ENCODE data around the gene CBR1.
"Not testable (repeated sequence)": the region's sequence is repeated elsewhere in the genome, so short reads cannot be mapped to it uniquely, and the experiment has no call there.

Gene CBR1

GRCh38 chr21:36052860-36053714, 16.7 kb upstream of the CBR1 start:
- DNase-seq, result no peak

DNA sequence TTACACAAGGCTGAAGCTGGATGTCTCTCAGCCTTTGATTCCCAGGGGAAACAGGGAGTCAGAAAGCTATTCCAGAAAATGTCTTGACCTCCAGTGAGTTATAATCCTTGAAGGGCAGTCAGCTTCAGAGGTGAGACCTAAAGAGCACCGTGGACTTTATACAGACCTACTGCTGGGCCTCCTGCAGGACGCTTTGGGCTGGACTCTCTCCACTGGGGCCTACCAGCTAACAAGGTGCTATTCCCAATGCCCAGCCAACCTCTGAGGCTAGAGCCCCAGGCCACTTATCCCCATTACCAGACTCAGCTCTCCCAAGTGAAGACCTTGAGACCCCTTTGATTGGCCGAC, 16.1 kb upstream of the CBR1 start:
- no peak for DNase-seq

- no peak for DNase-seq
Observed at GRCh38 chr21:36055551-36055950, 14.3 kb upstream of the CBR1 start.

DNA sequence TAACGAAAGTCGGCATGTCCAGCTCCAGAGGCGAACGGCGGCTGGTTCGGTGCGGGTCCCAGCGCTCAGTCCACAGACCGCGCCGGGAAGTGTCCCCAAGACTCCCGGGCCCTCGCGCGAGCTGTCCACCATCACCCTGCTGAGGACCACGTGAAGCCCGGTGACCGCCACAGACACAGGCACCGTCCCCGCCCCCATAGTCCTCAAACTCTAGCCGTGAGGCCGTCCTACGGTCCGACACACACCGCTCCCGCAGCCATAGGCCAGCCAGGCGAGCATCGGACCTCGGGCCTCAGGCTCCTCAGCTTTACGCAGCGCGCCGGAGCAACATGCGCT, 10.0 kb upstream of the CBR1 start:
- DNase-seq, result no peak

DNA sequence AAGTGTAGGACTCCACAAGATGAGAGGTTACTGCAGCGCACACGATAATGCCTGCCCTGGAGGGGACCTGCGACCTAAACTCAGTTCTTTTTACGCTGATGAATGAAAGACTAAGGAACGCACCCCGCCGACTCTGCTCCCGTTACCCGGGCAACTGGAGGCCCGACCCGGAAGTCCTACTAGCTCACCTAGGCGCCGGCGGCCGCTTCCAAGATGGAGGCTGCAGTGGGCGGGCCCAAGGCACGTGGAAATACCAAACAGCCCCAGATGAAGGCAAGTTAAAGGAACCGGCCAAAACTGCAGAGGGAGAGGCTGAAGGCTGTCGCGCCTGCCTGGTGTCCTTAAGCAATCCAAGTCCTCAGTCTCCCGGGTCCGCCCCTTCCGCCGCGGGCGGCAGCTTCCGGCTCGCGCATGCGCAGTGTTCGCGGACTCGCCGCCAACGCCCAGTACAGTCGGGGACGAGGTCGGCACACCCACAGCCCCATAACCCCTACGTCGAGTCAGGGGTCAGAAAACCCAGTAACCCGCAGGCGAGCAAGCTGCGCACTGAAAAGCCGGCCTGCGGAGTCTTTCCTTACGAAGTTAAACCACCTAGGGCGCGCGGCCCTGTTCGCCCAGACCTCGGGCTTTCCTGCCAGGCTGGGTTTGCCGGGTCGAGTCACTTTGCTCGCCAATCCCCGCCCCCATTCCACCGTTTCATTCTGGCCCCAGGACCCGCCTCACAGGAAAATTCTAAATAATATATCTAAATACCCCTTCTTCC, 9.5 kb upstream of the CBR1 start, which contains the start of gene SETD4:
Gene SETD4, minus strand, starts transcription at position 368 of the 763 bp plus-strand sequence. CDS start 1,638 bp downstream, outside the sequence.
- peak; percentile 99 for DNase-seq

DNA sequence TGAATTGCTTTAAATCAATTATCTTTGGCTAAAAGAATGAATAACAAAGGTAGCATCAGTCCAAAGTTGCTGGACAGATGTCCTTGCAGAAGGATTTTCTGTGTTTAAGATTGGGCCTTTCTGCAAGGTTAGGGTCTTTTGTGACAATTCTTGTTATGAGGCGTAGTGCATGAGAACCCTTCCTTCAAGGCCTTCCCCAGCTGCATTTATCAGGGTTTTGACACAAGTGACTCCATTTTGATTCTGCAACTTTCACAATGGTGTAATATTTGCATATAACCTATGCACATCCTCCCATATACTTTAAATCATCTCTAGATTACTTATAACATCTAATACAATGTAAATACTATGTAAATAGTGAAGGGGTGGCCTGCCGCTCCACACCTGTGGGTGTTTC, 8.4 kb upstream of the CBR1 start:
- no peak for DNase-seq

DNA sequence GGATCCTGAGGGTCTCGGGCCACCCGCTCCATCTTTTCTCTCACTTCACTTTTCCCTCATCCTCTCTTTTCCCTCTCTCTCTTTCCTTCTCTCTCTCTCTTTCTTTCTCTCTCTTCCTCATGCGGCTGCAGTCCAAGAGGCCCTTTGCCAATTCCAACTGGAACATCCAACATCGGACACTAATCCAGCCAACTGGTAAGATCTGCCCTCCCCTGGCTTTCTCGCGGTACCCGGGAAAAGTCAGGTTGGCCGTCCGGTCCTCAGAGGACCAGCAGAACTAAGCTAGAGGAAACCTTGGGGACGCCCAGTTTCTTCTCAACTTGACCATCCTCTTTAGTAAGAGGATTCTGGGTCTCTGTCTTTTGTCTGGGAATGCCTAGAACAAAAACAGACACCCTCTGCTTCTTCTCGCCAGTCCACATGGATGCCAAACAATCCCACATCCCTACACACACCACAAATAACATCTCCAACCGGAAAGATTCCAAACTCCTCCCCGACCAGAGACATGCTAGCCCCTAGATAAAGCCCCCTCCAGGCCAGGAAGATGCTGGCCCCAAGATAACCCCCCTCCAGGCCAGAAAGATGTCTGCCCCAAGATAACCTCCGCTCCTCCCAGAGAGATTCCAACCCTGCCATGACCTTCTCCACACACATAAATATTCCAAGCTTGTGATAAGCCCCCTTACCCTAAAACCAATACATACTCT, 6.3 kb upstream of the CBR1 start:
- DNase-seq, result no peak

GRCh38 chr21:36064085-36064460, 5.8 kb upstream of the CBR1 start:
- DNase-seq, result no peak

GRCh38 chr21:36065497-36066036, 4.3 kb upstream of the CBR1 start:
- no peak for DNase-seq

- no peak for DNase-seq
Observed at GRCh38 chr21:36068748-36069398, 951 bp upstream of the CBR1 start.

GRCh38 chr21:36070999-36071398, 1.2 kb downstream of the CBR1 start:
- no peak for DNase-seq

DNA sequence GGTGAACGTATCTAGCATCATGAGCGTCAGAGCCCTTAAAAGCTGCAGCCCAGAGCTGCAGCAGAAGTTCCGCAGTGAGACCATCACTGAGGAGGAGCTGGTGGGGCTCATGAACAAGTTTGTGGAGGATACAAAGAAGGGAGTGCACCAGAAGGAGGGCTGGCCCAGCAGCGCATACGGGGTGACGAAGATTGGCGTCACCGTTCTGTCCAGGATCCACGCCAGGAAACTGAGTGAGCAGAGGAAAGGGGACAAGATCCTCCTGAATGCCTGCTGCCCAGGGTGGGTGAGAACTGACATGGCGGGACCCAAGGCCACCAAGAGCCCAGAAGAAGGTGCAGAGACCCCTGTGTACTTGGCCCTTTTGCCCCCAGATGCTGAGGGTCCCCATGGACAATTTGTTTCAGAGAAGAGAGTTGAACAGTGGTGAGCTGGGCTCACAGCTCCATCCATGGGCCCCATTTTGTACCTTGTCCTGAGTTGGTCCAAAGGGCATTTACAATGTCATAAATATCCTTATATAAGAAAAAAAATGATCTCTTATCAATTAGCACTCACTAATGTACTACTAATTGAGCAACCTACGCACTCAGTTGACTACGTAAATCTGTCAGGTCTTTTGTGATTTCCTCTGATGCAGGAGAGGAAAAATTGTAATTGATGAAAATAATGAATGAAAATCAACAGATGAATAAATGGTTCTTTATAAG, 2.8 kb downstream of the CBR1 start:
- no peak for DNase-seq

GRCh38 chr21:36073181-36073580, 3.4 kb downstream of the CBR1 start:
- DNase-seq, result no peak

GRCh38 chr21:36073911-36074310, 4.1 kb downstream of the CBR1 start:
- DNase-seq, result not testable (repeated sequence)

GRCh38 chr21:36075171-36075570, 5.3 kb downstream of the CBR1 start:
- no peak for DNase-seq

GRCh38 chr21:36075953-36076352, 6.1 kb downstream of the CBR1 start:
- DNase-seq, result no peak

DNA sequence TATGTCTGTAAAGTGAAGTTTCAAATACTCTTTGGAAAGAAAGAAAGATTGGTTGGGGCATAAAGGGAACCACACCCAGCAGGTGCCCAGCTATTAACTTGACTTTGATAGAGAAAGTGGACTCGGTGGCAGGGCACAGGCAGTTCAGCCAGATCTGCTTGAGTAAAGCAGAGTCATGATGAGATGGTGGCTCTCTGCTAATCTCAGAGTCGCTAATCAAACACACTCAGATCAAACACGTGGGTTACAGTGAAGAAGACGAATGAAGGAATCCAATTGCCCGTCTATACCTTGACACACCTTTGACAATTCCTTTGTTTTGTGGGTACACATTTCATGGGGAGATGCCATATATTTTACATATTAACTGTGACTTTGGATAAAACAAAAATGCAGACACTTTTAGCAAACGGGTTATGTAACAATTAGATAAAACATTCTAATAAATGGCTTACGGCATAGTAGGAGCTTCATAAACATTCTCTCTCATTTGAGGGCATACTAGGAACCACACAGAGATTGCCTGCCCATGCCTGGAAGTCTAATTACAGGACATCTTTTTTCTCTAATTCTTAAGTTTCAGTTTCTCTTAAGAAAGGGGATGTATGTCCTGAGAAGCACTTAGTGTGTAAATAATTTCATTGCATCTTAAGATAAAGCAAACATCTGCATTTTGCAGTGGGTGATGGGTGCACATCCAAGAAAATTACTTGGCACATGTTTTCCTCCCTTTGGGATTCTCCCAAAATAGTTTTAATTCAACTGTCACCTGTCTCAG, 7.2 kb downstream of the CBR1 start:
- no peak for DNase-seq

DNA sequence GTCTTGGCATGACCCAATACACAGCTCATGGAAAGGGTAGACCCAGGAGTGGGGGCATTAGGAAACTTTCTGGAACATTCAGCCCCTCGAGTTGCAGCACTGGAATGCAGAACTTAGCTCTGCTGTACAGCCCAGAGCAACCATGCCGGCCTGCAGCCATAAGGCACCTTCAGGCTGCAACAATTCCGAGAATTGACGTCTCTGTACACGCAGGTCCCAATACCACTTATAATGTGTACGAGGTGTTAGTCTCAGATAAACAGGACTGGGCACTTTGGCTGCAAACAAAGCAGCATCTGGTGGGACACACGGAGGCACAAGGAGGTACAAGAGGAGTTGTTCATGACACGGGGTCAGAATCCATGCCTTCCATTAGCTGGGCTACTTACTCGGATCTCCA, 7.9 kb downstream of the CBR1 start:
- no peak for DNase-seq

DNA sequence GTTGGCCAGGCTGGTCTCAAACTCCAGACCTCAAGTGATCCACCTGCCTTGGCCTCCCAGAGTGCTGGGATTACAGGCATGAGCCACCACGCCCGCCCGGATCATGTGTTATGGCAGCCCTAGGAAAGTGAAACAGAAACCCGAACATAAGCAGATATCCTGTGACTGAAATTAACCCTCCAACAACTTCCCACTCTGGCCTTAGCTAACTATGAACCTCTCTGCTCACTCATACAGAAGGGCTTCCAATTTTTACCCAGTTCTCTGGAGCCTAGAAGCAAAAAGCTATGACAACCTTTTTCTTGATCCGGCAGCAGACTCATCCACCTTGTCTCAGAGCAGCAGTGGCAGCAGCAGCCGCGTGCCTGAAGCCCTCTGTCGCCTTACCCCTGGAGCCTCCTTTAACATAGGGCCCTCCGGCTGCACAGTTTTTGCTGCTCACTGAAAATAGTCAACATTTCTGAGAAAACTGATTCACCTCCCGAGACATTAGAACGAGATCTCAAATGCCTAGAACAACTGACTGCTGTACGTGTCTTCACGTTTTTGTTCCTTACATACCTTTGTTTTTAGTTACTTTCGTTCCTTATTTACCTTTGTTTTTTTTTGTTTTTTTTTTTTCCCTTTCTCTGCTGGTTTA, 9.3 kb downstream of the CBR1 start:
- DNase-seq, result no peak

- no peak for DNase-seq
Observed at GRCh38 chr21:36079671-36080070, 9.8 kb downstream of the CBR1 start.

- no peak for DNase-seq
Observed at GRCh38 chr21:36080386-36080785, 10.6 kb downstream of the CBR1 start.
